Measurements from ENCODE around the gene ANXA8.
A peak's percentile ranks its signal among the peaks of the same experiment; 100 is the strongest.

Gene ANXA8

GRCh38 chr10:47438857-47439474 lies 44.9 kb downstream of the ANXA8 start:
- TF ChIP-seq POLR2AphosphoS5 (IDR thresholded peaks at IDR 0.05; ENCODE audit: low read depth, low read length): no peak
- TF ChIP-seq PAX5 (IDR thresholded peaks at IDR 0.05; ENCODE audit: insufficient read depth, low read length, severe bottlenecking): no peak
- no peak for TF ChIP-seq POU2F2 (IDR thresholded peaks at IDR 0.05; ENCODE audit: low read depth, low read length)
- TF ChIP-seq POLR2A (IDR thresholded peaks at IDR 0.05; ENCODE audit: low read depth, low read length): no peak
- no peak for TF ChIP-seq SPI1 (IDR thresholded peaks at IDR 0.05; ENCODE audit: low read depth, low read length)
- TF ChIP-seq TAF1 (IDR thresholded peaks at IDR 0.05; ENCODE audit: low read depth, low read length): no peak
- FAIRE-seq: no peak
- DNase-seq (ENCODE audit: insufficient read length, low spot score): no peak

- TF ChIP-seq POLR2AphosphoS5 (IDR thresholded peaks at IDR 0.05; ENCODE audit: low read depth, low read length) (no peak), SPI1 (IDR thresholded peaks at IDR 0.05; ENCODE audit: low read depth, low read length) (0 out of 2 replicates have a peak, but pooled peaks have one; percentile 15), POLR2A (IDR thresholded peaks at IDR 0.05; ENCODE audit: low read depth, low read length) (no peak), TAF1 (IDR thresholded peaks at IDR 0.05; ENCODE audit: low read depth, low read length) (no peak)
- no peak for DNase-seq (ENCODE audit: insufficient read length, low spot score)
- no peak for FAIRE-seq
Observed at GRCh38 chr10:47435081-47435480, 48.8 kb downstream of the ANXA8 start.

GRCh38 chr10:47425813-47426419 lies 58.0 kb downstream of the ANXA8 start:
- no peak for TF ChIP-seq PAX5 (IDR thresholded peaks at IDR 0.05; ENCODE audit: insufficient read depth, low read length, severe bottlenecking)
- TF ChIP-seq POU2F2 (IDR thresholded peaks at IDR 0.05; ENCODE audit: low read depth, low read length): no peak
- TF ChIP-seq TAF1 (IDR thresholded peaks at IDR 0.05; ENCODE audit: low read depth, low read length): no peak
- TF ChIP-seq SPI1 (IDR thresholded peaks at IDR 0.05; ENCODE audit: low read depth, low read length): no peak
- TF ChIP-seq POLR2A (IDR thresholded peaks at IDR 0.05; ENCODE audit: low read depth, low read length): no peak
- TF ChIP-seq POLR2AphosphoS5 (IDR thresholded peaks at IDR 0.05; ENCODE audit: low read depth, low read length): no peak
- no peak for FAIRE-seq
- DNase-seq (ENCODE audit: insufficient read length, low spot score): no peak

GRCh38 chr10:47424231-47424630 lies 59.7 kb downstream of the ANXA8 start:
- DNase-seq (ENCODE audit: insufficient read length, low spot score) (no peak), FAIRE-seq (no peak)
- TF ChIP-seq SPI1 (IDR thresholded peaks at IDR 0.05; ENCODE audit: low read depth, low read length): no peak
- no peak for TF ChIP-seq POLR2A (IDR thresholded peaks at IDR 0.05; ENCODE audit: low read depth, low read length)
- TF ChIP-seq TAF1 (IDR thresholded peaks at IDR 0.05; ENCODE audit: low read depth, low read length): no peak
- TF ChIP-seq POLR2AphosphoS5 (IDR thresholded peaks at IDR 0.05; ENCODE audit: low read depth, low read length): no peak
- TF ChIP-seq POU2F2 (IDR thresholded peaks at IDR 0.05; ENCODE audit: low read depth, low read length): no peak
- TF ChIP-seq PAX5 (IDR thresholded peaks at IDR 0.05; ENCODE audit: insufficient read depth, low read length, severe bottlenecking): no peak

- DNase-seq (ENCODE audit: insufficient read length, low spot score): no peak
- TF ChIP-seq POLR2AphosphoS5 (IDR thresholded peaks at IDR 0.05; ENCODE audit: low read depth, low read length) (no peak), POU2F2 (IDR thresholded peaks at IDR 0.05; ENCODE audit: low read depth, low read length) (no peak), PAX5 (IDR thresholded peaks at IDR 0.05; ENCODE audit: insufficient read depth, low read length, severe bottlenecking) (no peak), POLR2A (IDR thresholded peaks at IDR 0.05; ENCODE audit: low read depth, low read length) (no peak), TAF1 (IDR thresholded peaks at IDR 0.05; ENCODE audit: low read depth, low read length) (no peak), SPI1 (IDR thresholded peaks at IDR 0.05; ENCODE audit: low read depth, low read length) (no peak)
- FAIRE-seq: no peak
Observed at GRCh38 chr10:47423476-47423875, 60.4 kb downstream of the ANXA8 start.

GRCh38 chr10:47421057-47421952 lies 62.6 kb downstream of the ANXA8 start:
- TF ChIP-seq POLR2AphosphoS5 (IDR thresholded peaks at IDR 0.05; ENCODE audit: low read depth, low read length) (no peak), TAF1 (IDR thresholded peaks at IDR 0.05; ENCODE audit: low read depth, low read length) (no peak), SPI1 (IDR thresholded peaks at IDR 0.05; ENCODE audit: low read depth, low read length) (no peak), PAX5 (IDR thresholded peaks at IDR 0.05; ENCODE audit: insufficient read depth, low read length, severe bottlenecking) (no peak), POU2F2 (IDR thresholded peaks at IDR 0.05; ENCODE audit: low read depth, low read length) (no peak), POLR2A (IDR thresholded peaks at IDR 0.05; ENCODE audit: low read depth, low read length) (no peak)
- no peak for FAIRE-seq
- no peak for DNase-seq (ENCODE audit: insufficient read length, low spot score)

- FAIRE-seq (no peak), DNase-seq (ENCODE audit: insufficient read length, low spot score) (no peak)
- no peak for TF ChIP-seq POLR2AphosphoS5 (IDR thresholded peaks at IDR 0.05; ENCODE audit: low read depth, low read length)
- no peak for TF ChIP-seq SPI1 (IDR thresholded peaks at IDR 0.05; ENCODE audit: low read depth, low read length)
- TF ChIP-seq TAF1 (IDR thresholded peaks at IDR 0.05; ENCODE audit: low read depth, low read length): no peak
- TF ChIP-seq PAX5 (IDR thresholded peaks at IDR 0.05; ENCODE audit: insufficient read depth, low read length, severe bottlenecking): no peak
- TF ChIP-seq POU2F2 (IDR thresholded peaks at IDR 0.05; ENCODE audit: low read depth, low read length): no peak
- TF ChIP-seq POLR2A (IDR thresholded peaks at IDR 0.05; ENCODE audit: low read depth, low read length): no peak
Observed at GRCh38 chr10:47420305-47421056, 63.4 kb downstream of the ANXA8 start.

- DNase-seq (ENCODE audit: insufficient read length, low spot score) (no peak), FAIRE-seq (no peak)
- TF ChIP-seq POLR2AphosphoS5 (IDR thresholded peaks at IDR 0.05; ENCODE audit: low read depth, low read length): no peak
- TF ChIP-seq TAF1 (IDR thresholded peaks at IDR 0.05; ENCODE audit: low read depth, low read length): no peak
- no peak for TF ChIP-seq POU2F2 (IDR thresholded peaks at IDR 0.05; ENCODE audit: low read depth, low read length)
- no peak for TF ChIP-seq POLR2A (IDR thresholded peaks at IDR 0.05; ENCODE audit: low read depth, low read length)
- TF ChIP-seq SPI1 (IDR thresholded peaks at IDR 0.05; ENCODE audit: low read depth, low read length): no peak
- no peak for TF ChIP-seq PAX5 (IDR thresholded peaks at IDR 0.05; ENCODE audit: insufficient read depth, low read length, severe bottlenecking)
Observed at GRCh38 chr10:47419421-47419820, 64.5 kb downstream of the ANXA8 start.
